Mucosa of descending colon (tissue), 3 donors: Measurements from ENCODE around the gene SELP. TPM values are rescaled to one million over a fixed set of nuclear protein-coding genes. Genes with fewer than 3 reads are reported as not detected.

Source experiments
- ATAC-seq: fragments of 200-7000 bp; cut with Tn5 transposase; one replicate; pipeline ENCODE4 v1.9.1; 2020; ENCODE audit warnings: mild to moderate bottlenecking, moderate library complexity
- DNase-seq, 3 donors: peaks; one replicate each; pipeline ENCODE4 v3.0.0-alpha.2; 2020
- H3K36me3 ChIP-seq: fragments of 200-600 bp; one replicate; pipeline ENCODE4 v1.8.0; 2021; ENCODE audit warnings: low read depth, mild to moderate bottlenecking
- H3K4me1 ChIP-seq: fragments of 200-600 bp; one replicate; pipeline ENCODE4 v1.8.0; 2021; ENCODE audit warnings: low read depth, mild to moderate bottlenecking
- H3K4me3 ChIP-seq: fragments of 200-600 bp; one replicate; pipeline ENCODE4 v1.8.0; 2021; ENCODE audit warnings: mild to moderate bottlenecking
- H3K9me3 ChIP-seq: fragments of 200-600 bp; one replicate; pipeline ENCODE4 v1.8.0; 2021; ENCODE audit warnings: mild to moderate bottlenecking
- CTCF ChIP-seq: fragments of 200-600 bp; IDR thresholded peaks from one replicate; pipeline ENCODE4 v1.8.0; 2022; ENCODE audit warnings: antibody characterized with exemption, mild to moderate bottlenecking
- intact Hi-C, 2 donors: fragments of 100-400 bp; cut with DNase I in 1 of 2; cut with micrococcal nuclease in 1 of 2; formaldehyde crosslinking; loops; one replicate each; pipeline versions ENCODE4 v1.11.0 to v1.11.1; 2022; cut with DNase I, micrococcal nuclease
- total RNA-seq, 3 donors: library from RNA; stranded (reverse); fragmentation: NEBNext Ultra II Directional in 2 of 3; extraction: Animal tissue kit (Norgen Biotek cat#: 25700) in 2 of 3; gene quantifications; one replicate each; pipeline versions ENCODE4 v1.2.1 to v1.2.4, GENCODE V29; 2021 to 2023
- donor health status: DM: no; HTN: no; CAD: no; lungs with moderate emphysema.
- donor health status: DM: no; HTN: no; CAD: no.
- donor health status: DM: no; HTN: yes; CAD: no.

SELP gene
- total RNA-seq, 3 donors from 2014 or later, result 1.9 to 4.2 (median 2.4) TPM

- intact Hi-C loops, result no loop called here
- Histone ChIP-seq H3K36me3 (no peaks in the 10 kb centered on the region), H3K9me3 (no peaks in the 10 kb centered on the region), H3K4me1 (no peaks in the 10 kb centered on the region), H3K4me3 (no peak overlapping the region)
- DNase-seq (no peak), ATAC-seq (no peak)
- no peak for TF ChIP-seq CTCF
These were observed 23.9 kb upstream of the SELP start for GRCh38 chr1:169653873-169654272.

- no peak for DNase-seq
- TF ChIP-seq CTCF, result no peak
- intact Hi-C loops, result no loop called here
These were observed 21.1 kb upstream of the SELP start for GRCh38 chr1:169651035-169651434.

DNA sequence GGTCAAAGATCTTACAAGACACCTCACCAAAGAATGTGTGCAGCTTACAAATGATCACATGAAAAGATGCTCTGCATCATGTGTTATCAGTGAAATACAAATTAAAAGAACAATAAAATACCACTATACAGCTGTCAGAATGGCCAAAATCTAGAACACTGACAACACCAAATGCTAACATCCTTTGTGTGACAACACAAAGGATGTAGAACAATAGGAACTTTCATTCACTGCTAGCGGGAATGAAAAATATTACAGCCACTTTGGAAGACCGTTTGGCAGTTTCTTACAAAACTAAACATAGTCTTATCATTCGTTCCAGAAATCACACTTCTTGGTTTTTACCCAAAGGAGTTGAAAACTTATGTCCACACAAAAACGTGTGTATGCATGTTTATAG is 20.6 kb upstream of the SELP start:
- DNase-seq (no peak), ATAC-seq (no peak)
- Histone ChIP-seq H3K4me3 (no peak overlapping the region), H3K9me3 (no peaks in the 10 kb centered on the region), H3K4me1 (no peaks in the 10 kb centered on the region), H3K36me3 (no peaks in the 10 kb centered on the region)
- intact Hi-C loops, result no loop called here
- TF ChIP-seq CTCF, result no peak

More at GRCh38 chr1:169651035-169651434, 21.1 kb upstream of the SELP start:
- Histone ChIP-seq H3K9me3 (no peaks in the 10 kb centered on the region), H3K4me3 (no peak overlapping the region), H3K36me3 (no peaks in the 10 kb centered on the region), H3K4me1 (no peaks in the 10 kb centered on the region)
- ATAC-seq, result no peak

DNA sequence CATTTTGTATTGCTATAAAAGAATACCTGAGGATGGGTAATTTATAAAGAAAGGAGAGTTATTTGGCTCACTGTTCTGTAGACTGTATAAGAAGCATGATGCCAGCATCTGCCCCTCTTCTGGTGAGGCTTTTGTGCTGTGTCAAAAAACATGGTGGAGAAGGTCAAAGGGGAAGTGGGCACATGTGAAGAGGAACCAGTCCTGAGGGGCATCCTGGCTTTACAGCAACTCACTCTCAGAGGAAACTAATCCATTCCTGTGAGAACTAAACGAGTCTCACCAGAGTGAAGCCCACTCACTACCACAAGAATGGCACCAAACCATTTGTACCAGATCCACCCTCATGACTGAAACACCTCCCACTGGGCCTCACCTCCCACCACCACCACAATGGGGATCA is 18.8 kb upstream of the SELP start:
- Histone ChIP-seq H3K4me3 (no peak overlapping the region), H3K9me3 (no peaks in the 10 kb centered on the region), H3K36me3 (no peaks in the 10 kb centered on the region), H3K4me1 (no peaks in the 10 kb centered on the region)
- TF ChIP-seq CTCF, result no peak
- no peak for DNase-seq
- intact Hi-C loops, result no loop called here
- ATAC-seq, result no peak

DNA sequence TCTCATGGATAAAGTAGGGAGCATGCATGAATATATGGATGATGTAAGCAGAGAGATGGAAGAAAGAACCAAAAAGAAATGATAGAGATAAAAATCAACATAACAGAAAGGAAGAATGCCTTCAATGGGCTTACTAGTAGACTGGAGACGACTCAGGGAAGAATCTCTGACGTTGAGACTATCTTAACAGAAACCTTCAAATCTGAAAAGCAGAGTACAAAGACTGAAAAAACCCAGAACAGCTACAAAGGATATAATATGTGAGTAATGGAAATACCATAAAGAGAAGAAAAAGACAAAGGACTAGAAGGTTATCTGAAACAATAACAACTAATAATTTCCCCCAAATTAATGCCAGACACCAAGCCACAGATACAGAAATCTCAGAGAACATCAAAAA is 18.3 kb upstream of the SELP start:
- Histone ChIP-seq H3K4me3 (no peak overlapping the region), H3K4me1 (no peaks in the 10 kb centered on the region), H3K36me3 (no peaks in the 10 kb centered on the region), H3K9me3 (no peaks in the 10 kb centered on the region)
- intact Hi-C loops, result no loop called here
- no peak for TF ChIP-seq CTCF
- no peak for DNase-seq
- no peak for ATAC-seq

DNA sequence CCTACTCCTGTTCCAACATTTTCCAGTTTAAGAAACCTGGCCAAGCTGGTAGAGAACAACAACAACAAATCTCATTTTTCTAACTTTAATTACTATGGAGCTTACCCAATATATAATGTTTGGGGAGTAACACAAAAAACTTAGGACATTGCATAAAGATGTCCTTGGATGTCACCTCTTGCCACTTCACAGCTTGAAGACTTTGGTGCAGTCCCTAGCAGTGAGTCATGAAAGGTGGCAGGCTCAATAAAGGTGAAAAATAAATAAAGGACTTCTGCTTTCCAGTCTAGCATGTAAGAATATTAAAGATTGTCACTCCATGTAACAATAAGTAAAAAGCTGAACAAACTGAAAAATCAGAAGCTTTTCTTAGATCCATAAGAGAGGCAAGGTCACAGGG is 17.6 kb upstream of the SELP start:
- Histone ChIP-seq H3K4me1 (no peaks in the 10 kb centered on the region), H3K4me3 (no peak overlapping the region), H3K36me3 (no peaks in the 10 kb centered on the region), H3K9me3 (no peaks in the 10 kb centered on the region)
- intact Hi-C loops, result no loop called here
- no peak for ATAC-seq
- no peak for TF ChIP-seq CTCF
- no peak for DNase-seq
